ENCODE data around the gene SH2D6. TPM values are rescaled to one million over a fixed set of nuclear protein-coding genes. Genes with fewer than 3 reads are reported as not detected.
A peak's percentile ranks its signal among the peaks of the same experiment; 100 is the strongest.

Gene SH2D6
- total and polyA plus RNA-seq, 4 experiments from 2014 or later: 1.5 to 1.6 TPM; not detected in 2

DNA sequence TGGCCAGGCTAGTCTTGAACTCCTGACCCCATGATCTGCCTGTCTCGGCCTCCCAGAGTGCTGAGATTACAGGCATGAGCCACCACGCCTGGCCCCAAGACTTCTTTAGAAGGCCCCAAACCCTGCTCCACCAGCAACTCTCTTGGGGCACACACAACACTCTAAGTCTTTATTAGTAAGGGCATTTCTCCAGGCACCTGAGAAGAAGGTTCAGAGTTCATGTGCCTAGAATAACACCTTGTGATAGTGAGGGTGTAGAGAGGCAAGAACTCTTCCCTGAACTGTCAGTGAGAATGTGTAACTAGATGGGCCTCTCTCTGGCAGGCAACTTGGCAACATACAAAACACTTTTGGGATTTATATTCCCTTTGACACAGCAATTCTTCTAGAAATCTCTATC lies 43.8 kb downstream of the SH2D6 start:
- H3K27me3 ChIP-seq (ENCODE audit: insufficient read depth, low read length): no peaks in the 10 kb centered on the region
- no peaks in the 10 kb centered on the region for H3K36me3 ChIP-seq (ENCODE audit: insufficient read depth, low read length)
- Mint-ChIP-seq H3K36me3 (no peaks in the 10 kb centered on the region), H3K4me1 (no peaks in the 10 kb centered on the region), H3K4me3 (no peak overlapping the region), H3K9me3 (no peaks in the 10 kb centered on the region), H3K27me3 (no peaks in the 10 kb centered on the region), H3K27ac (peak overlapping the region in 1 of 7 donors; percentile 63)
- ChIA-PET POLR2A (ENCODE audit: partially characterized antibody) (no interaction called here), CTCF (ENCODE audit: partially characterized antibody) (no interaction called here)
- H3K27ac ChIP-seq (ENCODE audit: low read depth, low read length): no peak overlapping the region
- no peak overlapping the region for H3K4me3 ChIP-seq (ENCODE audit: low read length in 2 of 2)
- H3K4me1 ChIP-seq (ENCODE audit: insufficient read depth, low read length): no peaks in the 10 kb centered on the region
- DNase-seq: no peak
- intact Hi-C loops (cut with micrococcal nuclease): no loop called here
- H3K9me3 ChIP-seq (ENCODE audit: control insufficient read depth in 1 of 2, low read length in 2 of 2): no peaks in the 10 kb centered on the region

DNA sequence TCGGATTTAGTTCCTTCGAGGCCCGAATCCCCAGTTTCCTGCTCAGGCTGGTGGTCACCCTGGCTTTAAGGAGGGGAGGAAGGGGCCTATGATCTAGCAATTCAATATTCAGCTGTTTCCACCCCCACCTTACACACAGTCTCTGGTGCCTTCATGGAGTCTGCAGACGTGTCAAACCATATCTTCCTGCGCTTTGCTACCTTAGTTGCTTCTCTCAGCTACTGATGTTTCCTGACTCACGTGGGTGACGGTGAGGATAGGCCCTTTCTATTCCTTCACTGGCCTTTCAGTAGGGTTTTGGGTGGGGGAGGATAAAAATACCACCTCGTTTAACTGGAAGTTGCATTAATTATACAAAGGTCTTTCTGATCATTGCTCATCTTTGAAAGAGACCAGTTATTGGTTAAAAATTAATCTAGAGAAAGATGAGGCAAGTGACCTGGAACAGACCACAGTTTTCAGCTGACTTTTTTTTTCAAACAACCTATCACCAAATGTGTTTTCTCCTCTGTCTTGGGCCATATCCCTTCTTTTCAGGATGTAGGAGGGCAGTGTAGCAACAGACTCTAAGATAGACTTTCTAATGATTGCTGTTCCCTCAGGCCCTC lies 49.7 kb downstream of the SH2D6 start:
- Histone ChIP-seq H3K4me3 (ENCODE audit: low read length in 2 of 2) (no peak overlapping the region), H3K27me3 (ENCODE audit: insufficient read depth, low read length) (no peaks in the 10 kb centered on the region), H3K9me3 (ENCODE audit: control insufficient read depth in 1 of 2, low read length in 2 of 2) (no peaks in the 10 kb centered on the region), H3K27ac (ENCODE audit: low read depth, low read length) (no peak overlapping the region), H3K36me3 (ENCODE audit: insufficient read depth, low read length) (no peaks in the 10 kb centered on the region), H3K4me1 (ENCODE audit: insufficient read depth, low read length) (no peaks in the 10 kb centered on the region)
- Mint-ChIP-seq H3K4me1 (no peaks in the 10 kb centered on the region), H3K36me3 (no peaks in the 10 kb centered on the region), H3K4me3 (no peak overlapping the region), H3K9me3 (no peaks in the 10 kb centered on the region), H3K27ac (no peak overlapping the region), H3K27me3 (no peaks in the 10 kb centered on the region)
- ChIA-PET POLR2A (ENCODE audit: partially characterized antibody) (no interaction called here), CTCF (ENCODE audit: partially characterized antibody) (no interaction called here)
- DNase-seq: no peak
- intact Hi-C loops (cut with micrococcal nuclease): no loop called here

DNA sequence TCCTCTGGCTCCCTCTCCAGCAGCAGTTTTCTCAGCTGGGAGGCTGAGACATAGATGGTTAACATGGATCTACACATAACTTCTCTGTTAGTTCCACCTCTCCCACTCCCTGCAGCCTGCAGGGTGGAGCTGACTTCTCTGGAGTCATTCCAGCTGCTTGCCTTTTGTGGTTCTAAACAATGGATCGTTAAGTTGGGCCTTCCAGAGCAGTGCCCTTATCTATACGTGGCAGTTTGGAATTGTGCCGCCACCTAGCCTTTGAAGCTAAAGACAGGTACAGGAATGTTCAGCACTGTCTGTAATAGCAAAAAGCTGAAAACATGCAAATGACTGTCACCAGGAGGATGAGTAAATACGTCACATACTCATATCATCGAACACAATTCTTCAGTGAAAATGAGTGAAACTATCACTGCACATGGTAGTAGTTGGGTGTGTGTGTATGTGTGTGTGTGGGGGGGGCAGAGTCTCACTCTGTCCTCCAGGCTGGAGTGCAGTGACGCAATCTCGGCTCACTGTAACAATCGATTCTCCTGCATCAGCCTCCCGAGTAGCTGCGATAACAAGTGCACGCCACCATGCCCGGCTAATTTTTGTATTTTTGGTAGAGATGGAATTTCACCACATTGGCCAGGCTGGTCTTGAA lies 50.3 kb downstream of the SH2D6 start:
- no peak for DNase-seq
- Histone ChIP-seq H3K27ac (ENCODE audit: low read depth, low read length) (no peak overlapping the region), H3K4me3 (ENCODE audit: low read length in 2 of 2) (no peak overlapping the region), H3K9me3 (ENCODE audit: control insufficient read depth in 1 of 2, low read length in 2 of 2) (no peaks in the 10 kb centered on the region), H3K36me3 (ENCODE audit: insufficient read depth, low read length) (no peaks in the 10 kb centered on the region), H3K27me3 (ENCODE audit: insufficient read depth, low read length) (no peaks in the 10 kb centered on the region), H3K4me1 (ENCODE audit: insufficient read depth, low read length) (no peaks in the 10 kb centered on the region)
- Mint-ChIP-seq H3K9me3 (no peaks in the 10 kb centered on the region), H3K4me1 (no peaks in the 10 kb centered on the region), H3K27ac (no peak overlapping the region), H3K4me3 (no peak overlapping the region), H3K36me3 (no peaks in the 10 kb centered on the region), H3K27me3 (no peaks in the 10 kb centered on the region)
- ChIA-PET CTCF (ENCODE audit: partially characterized antibody) (interaction anchor here (0.6 kb wide), 1 partner anchor 451 kb away, joined by 3 read pairs; no protein-coding TSS in a partner anchor), POLR2A (ENCODE audit: partially characterized antibody) (no interaction called here)
- intact Hi-C loops (cut with micrococcal nuclease): no loop called here

DNA sequence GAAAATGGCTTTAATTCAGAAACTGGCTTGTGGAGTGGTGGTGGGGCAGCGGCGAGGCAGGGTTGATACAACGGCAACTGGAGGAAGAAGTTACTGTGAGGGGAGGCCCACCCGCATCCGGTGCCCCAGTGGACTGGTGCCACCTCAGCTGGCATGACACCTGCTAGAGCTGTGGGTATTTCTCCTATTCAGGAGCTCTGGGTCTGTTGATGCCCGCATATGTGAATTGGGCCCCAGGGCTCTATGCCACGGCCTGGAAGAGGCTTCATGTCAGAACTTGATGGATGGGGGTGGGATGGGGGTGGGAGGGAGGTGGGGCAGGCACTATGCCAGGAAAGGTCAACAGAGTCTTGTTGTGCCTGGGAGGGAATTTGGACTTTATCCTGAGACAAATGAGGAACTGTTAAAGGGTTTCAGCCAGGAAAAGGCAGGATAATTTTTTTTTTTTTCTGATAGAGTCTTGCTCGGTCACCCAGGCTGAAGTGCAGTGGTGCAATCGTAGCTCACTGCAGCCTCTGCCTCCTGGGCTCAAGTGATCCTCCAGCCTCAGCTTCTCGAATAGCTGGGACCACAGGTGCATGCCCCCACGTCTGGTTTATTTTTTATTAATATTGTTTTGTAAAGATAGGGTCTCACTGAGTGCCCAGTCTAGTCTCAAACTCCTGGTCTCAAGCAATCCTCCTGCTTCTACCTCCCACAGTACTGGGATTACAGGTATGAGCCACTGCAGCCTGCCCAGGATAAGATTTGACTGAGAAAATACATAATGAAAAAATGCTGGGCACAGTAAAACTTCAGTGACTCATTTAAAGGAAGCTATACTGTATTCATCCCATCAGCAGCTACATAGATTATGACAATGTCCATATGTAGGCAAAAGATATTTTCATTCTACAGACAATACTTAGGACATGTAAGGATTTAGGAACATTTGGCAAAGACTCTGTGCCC lies 52.6 kb downstream of the SH2D6 start:
- H3K4me3 Mint-ChIP-seq: no peak overlapping the region
- H3K27ac Mint-ChIP-seq: no peak overlapping the region
- Histone ChIP-seq H3K27me3 (ENCODE audit: insufficient read depth, low read length) (no peaks in the 10 kb centered on the region), H3K4me1 (ENCODE audit: insufficient read depth, low read length) (no peaks in the 10 kb centered on the region), H3K27ac (ENCODE audit: low read depth, low read length) (no peak overlapping the region), H3K9me3 (ENCODE audit: control insufficient read depth in 1 of 2, low read length in 2 of 2) (no peaks in the 10 kb centered on the region), H3K36me3 (ENCODE audit: insufficient read depth, low read length) (no peaks in the 10 kb centered on the region), H3K4me3 (ENCODE audit: low read length in 2 of 2) (no peak overlapping the region)
- H3K4me1 Mint-ChIP-seq: no peaks in the 10 kb centered on the region
- no peak for DNase-seq
- CTCF ChIA-PET (ENCODE audit: partially characterized antibody): no interaction called here
- H3K36me3 Mint-ChIP-seq: no peaks in the 10 kb centered on the region
- intact Hi-C loops (cut with micrococcal nuclease): no loop called here
- POLR2A ChIA-PET (ENCODE audit: partially characterized antibody): no interaction called here
- H3K9me3 Mint-ChIP-seq: no peaks in the 10 kb centered on the region
- H3K27me3 Mint-ChIP-seq: no peaks in the 10 kb centered on the region

DNA sequence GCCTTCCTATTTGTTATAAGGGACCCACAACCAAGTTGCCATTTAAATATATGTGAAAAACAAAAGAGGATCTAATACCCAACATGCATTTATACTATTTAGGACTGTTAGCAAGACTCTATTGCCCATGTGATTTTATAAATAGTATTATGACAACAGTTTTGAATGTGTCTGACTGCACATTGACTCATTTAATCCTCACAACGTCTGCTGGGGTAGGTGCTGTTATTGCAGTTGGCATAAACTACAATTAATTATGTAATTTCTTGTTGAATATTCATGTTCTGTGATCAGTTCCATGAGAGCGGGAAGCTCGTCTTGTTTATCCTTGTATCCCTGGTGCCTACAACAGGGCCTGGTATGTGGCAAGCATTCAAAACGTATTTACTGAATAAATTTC lies 53.7 kb downstream of the SH2D6 start:
- ChIA-PET CTCF (ENCODE audit: partially characterized antibody) (interaction anchor here (0.9 kb wide), 1 partner anchor 79 kb away, joined by 5 read pairs; no protein-coding TSS in a partner anchor), POLR2A (ENCODE audit: partially characterized antibody) (no interaction called here)
- Mint-ChIP-seq H3K4me1 (no peaks in the 10 kb centered on the region), H3K36me3 (no peaks in the 10 kb centered on the region), H3K27ac (no peak overlapping the region), H3K27me3 (no peaks in the 10 kb centered on the region), H3K4me3 (no peak overlapping the region), H3K9me3 (no peaks in the 10 kb centered on the region)
- Histone ChIP-seq H3K4me3 (ENCODE audit: low read length in 2 of 2) (no peak overlapping the region), H3K9me3 (ENCODE audit: control insufficient read depth in 1 of 2, low read length in 2 of 2) (no peaks in the 10 kb centered on the region), H3K36me3 (ENCODE audit: insufficient read depth, low read length) (no peaks in the 10 kb centered on the region), H3K27ac (ENCODE audit: low read depth, low read length) (no peak overlapping the region), H3K4me1 (ENCODE audit: insufficient read depth, low read length) (no peaks in the 10 kb centered on the region), H3K27me3 (ENCODE audit: insufficient read depth, low read length) (no peaks in the 10 kb centered on the region)
- intact Hi-C loops (cut with micrococcal nuclease): no loop called here
- DNase-seq: no peak

DNA sequence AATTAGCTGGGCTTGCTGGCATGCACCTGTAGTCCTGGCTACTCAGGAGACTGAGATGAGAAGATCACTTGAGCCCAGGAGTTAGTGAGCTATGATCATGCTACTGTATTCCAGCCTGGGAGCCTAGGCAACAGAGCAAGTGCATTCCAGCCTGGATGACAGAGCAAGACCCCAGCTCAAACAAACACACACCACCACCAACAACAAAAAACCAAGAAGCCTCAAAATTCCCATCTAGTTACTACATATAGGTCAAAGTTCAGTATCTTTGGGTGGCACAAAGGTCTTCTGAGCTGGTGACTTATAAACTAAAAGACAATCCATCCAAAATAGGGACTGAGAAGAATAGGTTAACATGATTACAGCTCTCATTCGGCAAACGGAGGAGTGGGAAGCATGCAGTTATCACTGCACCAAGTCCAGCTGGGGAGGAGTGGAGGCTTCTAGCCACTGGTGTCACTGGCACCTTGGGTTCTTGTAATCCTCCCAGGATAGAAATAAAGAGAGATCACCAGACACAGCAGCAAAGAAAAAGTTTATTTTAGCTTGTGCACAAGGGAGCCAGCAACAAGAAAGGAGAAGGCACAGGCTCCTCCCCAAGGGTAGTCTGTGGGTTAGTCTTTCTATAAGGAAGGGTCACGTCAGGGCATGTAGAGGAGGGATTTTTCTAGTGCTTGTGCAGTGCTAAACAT lies 57.4 kb downstream of the SH2D6 start:
- H3K27me3 Mint-ChIP-seq: no peaks in the 10 kb centered on the region
- no peaks in the 10 kb centered on the region for H3K36me3 Mint-ChIP-seq
- Histone ChIP-seq H3K36me3 (ENCODE audit: insufficient read depth, low read length) (no peaks in the 10 kb centered on the region), H3K4me3 (ENCODE audit: low read length in 2 of 2) (no peak overlapping the region), H3K27ac (ENCODE audit: low read depth, low read length) (no peak overlapping the region), H3K4me1 (ENCODE audit: insufficient read depth, low read length) (no peaks in the 10 kb centered on the region), H3K9me3 (ENCODE audit: control insufficient read depth in 1 of 2, low read length in 2 of 2) (no peaks in the 10 kb centered on the region), H3K27me3 (ENCODE audit: insufficient read depth, low read length) (no peaks in the 10 kb centered on the region)
- H3K4me1 Mint-ChIP-seq: no peaks in the 10 kb centered on the region
- H3K4me3 Mint-ChIP-seq: no peak overlapping the region
- no peaks in the 10 kb centered on the region for H3K9me3 Mint-ChIP-seq
- intact Hi-C loops (cut with micrococcal nuclease): no loop called here
- no peak overlapping the region for H3K27ac Mint-ChIP-seq
- POLR2A ChIA-PET (ENCODE audit: partially characterized antibody): no interaction called here
- CTCF ChIA-PET (ENCODE audit: partially characterized antibody): interaction anchor here (1.0 to 1.9 kb wide), 2 partner anchors 28 to 31 kb away, joined by 3 to 4 read pairs; no protein-coding TSS in a partner anchor
- DNase-seq: no peak

DNA sequence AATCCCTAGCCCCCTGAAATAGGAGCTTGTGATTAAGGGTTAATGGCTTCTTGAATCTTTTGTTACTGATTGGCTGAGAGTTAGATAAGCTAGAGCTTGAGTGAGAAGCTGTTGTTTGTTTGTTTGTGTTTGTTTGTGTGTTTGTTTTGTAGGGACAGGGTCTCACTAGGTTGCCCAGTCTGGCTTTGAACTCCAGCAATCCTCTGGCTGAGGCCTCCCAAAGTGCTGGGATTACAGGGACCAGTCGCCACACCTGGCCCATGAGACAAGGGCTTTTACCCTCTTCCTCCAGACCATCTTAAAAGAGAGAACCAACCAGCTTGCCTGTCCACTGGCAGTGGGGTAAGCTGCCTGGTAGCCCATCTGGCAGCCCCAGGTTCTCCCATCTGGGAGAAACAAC lies 58.1 kb downstream of the SH2D6 start:
- no peaks in the 10 kb centered on the region for H3K36me3 ChIP-seq (ENCODE audit: insufficient read depth, low read length)
- no peak overlapping the region for H3K4me3 ChIP-seq (ENCODE audit: low read length in 2 of 2)
- no peak for DNase-seq
- no peak overlapping the region for H3K27ac Mint-ChIP-seq
- H3K36me3 Mint-ChIP-seq: no peaks in the 10 kb centered on the region
- H3K4me1 ChIP-seq (ENCODE audit: insufficient read depth, low read length): no peaks in the 10 kb centered on the region
- ChIA-PET POLR2A (ENCODE audit: partially characterized antibody) (no interaction called here), CTCF (ENCODE audit: partially characterized antibody) (interaction anchor here (1.0 to 1.9 kb wide), 2 partner anchors 28 to 30 kb away, joined by 3 to 4 read pairs; no protein-coding TSS in a partner anchor)
- H3K4me3 Mint-ChIP-seq: no peak overlapping the region
- no peak overlapping the region for H3K27ac ChIP-seq (ENCODE audit: low read depth, low read length)
- intact Hi-C loops (cut with micrococcal nuclease): no loop called here
- no peaks in the 10 kb centered on the region for H3K9me3 ChIP-seq (ENCODE audit: control insufficient read depth in 1 of 2, low read length in 2 of 2)
- H3K27me3 ChIP-seq (ENCODE audit: insufficient read depth, low read length): no peaks in the 10 kb centered on the region
- H3K9me3 Mint-ChIP-seq: no peaks in the 10 kb centered on the region
- no peaks in the 10 kb centered on the region for H3K4me1 Mint-ChIP-seq
- H3K27me3 Mint-ChIP-seq: no peaks in the 10 kb centered on the region
